PFSK-1 (cell line): ENCODE results near the gene LOXL3.

Experiments used
- FOXP2 ChIP-seq: optimal IDR thresholded peaks from 2 replicates; pipeline ENCODE3; 2011; ENCODE audit warnings: borderline replicate concordance, control low read depth, inconsistent platforms; ENCODE audit not compliant: insufficient read depth; ENCODE audit errors: extremely low read length, extremely low read depth
- POLR2AphosphoS5 ChIP-seq: IDR thresholded peaks from 2 replicates; pipeline ENCODE4 v1.6.1; 2012; ENCODE audit warnings: low read depth, mild to moderate bottlenecking, control low read depth, low read length, moderate library complexity
- REST ChIP-seq, 2 experiments: IDR thresholded peaks; 2 replicates each; pipeline versions ENCODE4 v1.6.1 to v1.8.0; 2011 to 2012; ENCODE audit warnings: low read depth in 2 of 2, low read length in 2 of 2, control low read depth in 1 of 2, inconsistent platforms in 1 of 2, mild to moderate bottlenecking in 1 of 2, moderate library complexity in 1 of 2; ENCODE audit not compliant: insufficient read depth in 1 of 2
- SIN3A ChIP-seq: IDR thresholded peaks from 2 replicates; pipeline ENCODE4 v1.6.1; 2012; ENCODE audit warnings: mild to moderate bottlenecking, low read length, moderate library complexity, borderline replicate concordance; ENCODE audit not compliant: insufficient read depth
- TAF1 ChIP-seq: IDR thresholded peaks from 2 replicates; pipeline ENCODE4 v1.6.1; 2012; ENCODE audit warnings: low read length, control low read depth, borderline replicate concordance; ENCODE audit not compliant: insufficient read depth

LOXL3 gene

GRCh38 chr2:74546004-74546403, 7.7 kb downstream of the LOXL3 start:
- no peak for TF ChIP-seq FOXP2
- TF ChIP-seq SIN3A, result no peak
- no peak for TF ChIP-seq TAF1
- TF ChIP-seq REST (IDR thresholded peaks at IDR 0.05; ENCODE audit: insufficient read depth in 1 of 2, low read depth in 2 of 2, low read length in 2 of 2), result no peak
- TF ChIP-seq POLR2AphosphoS5, result no peak

GRCh38 chr2:74544634-74545033, 9.1 kb downstream of the LOXL3 start:
- TF ChIP-seq REST (IDR thresholded peaks at IDR 0.05; ENCODE audit: insufficient read depth in 1 of 2, low read depth in 2 of 2, low read length in 2 of 2), result no peak
- no peak for TF ChIP-seq FOXP2
- TF ChIP-seq SIN3A, result no peak
- TF ChIP-seq POLR2AphosphoS5, result no peak
- TF ChIP-seq TAF1, result no peak

- TF ChIP-seq POLR2AphosphoS5, result no peak
Observed at GRCh38 chr2:74542978-74543377, 10.8 kb downstream of the LOXL3 start.

GRCh38 chr2:74540291-74540690, 13.5 kb downstream of the LOXL3 start:
- TF ChIP-seq SIN3A (no peak), FOXP2 (no peak), REST (IDR thresholded peaks at IDR 0.05; ENCODE audit: insufficient read depth in 1 of 2, low read depth in 2 of 2, low read length in 2 of 2) (no peak), TAF1 (no peak), POLR2AphosphoS5 (no peak)

- TF ChIP-seq SIN3A, result no peak
- TF ChIP-seq TAF1, result no peak
- TF ChIP-seq FOXP2, result no peak
- no peak for TF ChIP-seq REST (IDR thresholded peaks at IDR 0.05; ENCODE audit: insufficient read depth in 1 of 2, low read depth in 2 of 2, low read length in 2 of 2)
- no peak for TF ChIP-seq POLR2AphosphoS5
Observed at GRCh38 chr2:74538881-74539339, 14.8 kb downstream of the LOXL3 start.

GRCh38 chr2:74537140-74537539, 16.6 kb downstream of the LOXL3 start:
- TF ChIP-seq POLR2AphosphoS5 (no peak), SIN3A (no peak), TAF1 (no peak), FOXP2 (no peak), REST (IDR thresholded peaks at IDR 0.05; ENCODE audit: insufficient read depth in 1 of 2, low read depth in 2 of 2, low read length in 2 of 2) (no peak)
